Stimulated activated CD8-positive, alpha-beta memory T cell treated with anti-CD3 and anti-CD28 coated beads, Interleukin-4, amount 100 ng/mL, for 1 hour (primary cell): ENCODE results near the gene RACGAP1.
"Not testable (repeated sequence)": the region's sequence is repeated elsewhere in the genome, so short reads cannot be mapped to it uniquely, and the experiment has no call there.

Experiments
- DNase-seq, 2 donors: peaks; one replicate each; pipeline ENCODE4 v3.0.0-alpha.2; 2020; ENCODE audit warnings: low read depth in 2 of 2, low spot score in 1 of 2

The RACGAP1 gene

GRCh38 chr12:49987625-49988303 lies 37.5 kb downstream of the RACGAP1 start:
- no peak for DNase-seq

- DNase-seq, result not testable (repeated sequence)
These were observed 38.8 kb downstream of the RACGAP1 start for GRCh38 chr12:49986476-49986875.

GRCh38 chr12:49985981-49986380 lies 39.3 kb downstream of the RACGAP1 start:
- DNase-seq, result no peak

GRCh38 chr12:49984476-49985359 lies 40.6 kb downstream of the RACGAP1 start:
- no peak for DNase-seq

GRCh38 chr12:49983892-49984291 lies 41.4 kb downstream of the RACGAP1 start:
- DNase-seq, result no peak

GRCh38 chr12:49982246-49983087 lies 42.8 kb downstream of the RACGAP1 start:
- DNase-seq, result no peak

- no peak for DNase-seq
These were observed 44.6 kb downstream of the RACGAP1 start for GRCh38 chr12:49980501-49981349.

- DNase-seq, result no peak
These were observed 45.5 kb downstream of the RACGAP1 start for GRCh38 chr12:49979791-49980190.

- no peak for DNase-seq
These were observed 46.2 kb downstream of the RACGAP1 start for GRCh38 chr12:49979016-49979586.

GRCh38 chr12:49978125-49978524 lies 47.2 kb downstream of the RACGAP1 start:
- no peak for DNase-seq

- DNase-seq, result no peak
These were observed 48.7 kb downstream of the RACGAP1 start for GRCh38 chr12:49976557-49976956.

- DNase-seq, result no peak
These were observed 50.0 kb downstream of the RACGAP1 start for GRCh38 chr12:49975318-49975761.

GRCh38 chr12:49974677-49975317 lies 50.5 kb downstream of the RACGAP1 start:
- no peak for DNase-seq

GRCh38 chr12:49974231-49974675 lies 51.0 kb downstream of the RACGAP1 start:
- no peak for DNase-seq

GRCh38 chr12:49973361-49973830 lies 51.9 kb downstream of the RACGAP1 start:
- no peak for DNase-seq

- DNase-seq, result no peak
These were observed 52.5 kb downstream of the RACGAP1 start, which contains the start of gene AQP6 for GRCh38 chr12:49972641-49973360. TSS of gene AQP6 (plus strand) at chr12:49972947. CDS start at chr12:49973174, 227 bp downstream.

- no peak for DNase-seq
These were observed 53.2 kb downstream of the RACGAP1 start for GRCh38 chr12:49972129-49972528.

- DNase-seq, result no peak
These were observed 54.2 kb downstream of the RACGAP1 start for GRCh38 chr12:49971141-49971540.

- no peak for DNase-seq
These were observed 54.6 kb downstream of the RACGAP1 start for GRCh38 chr12:49970658-49971057.
